NB4 (cell line): Measurements from ENCODE around the gene PAQR3.

ENCODE experiments used
- MYC ChIP-seq: IDR thresholded peaks from 2 replicates; pipeline ENCODE4 v1.6.1; 2011; ENCODE audit warnings: low read depth, low read length
- TF ChIP-seq, protein P1 (sequence below): IDR thresholded peaks from one replicate; pipeline ENCODE4 v1.5.1; 2012; ENCODE audit warnings: low read depth, low read length

DNA sequence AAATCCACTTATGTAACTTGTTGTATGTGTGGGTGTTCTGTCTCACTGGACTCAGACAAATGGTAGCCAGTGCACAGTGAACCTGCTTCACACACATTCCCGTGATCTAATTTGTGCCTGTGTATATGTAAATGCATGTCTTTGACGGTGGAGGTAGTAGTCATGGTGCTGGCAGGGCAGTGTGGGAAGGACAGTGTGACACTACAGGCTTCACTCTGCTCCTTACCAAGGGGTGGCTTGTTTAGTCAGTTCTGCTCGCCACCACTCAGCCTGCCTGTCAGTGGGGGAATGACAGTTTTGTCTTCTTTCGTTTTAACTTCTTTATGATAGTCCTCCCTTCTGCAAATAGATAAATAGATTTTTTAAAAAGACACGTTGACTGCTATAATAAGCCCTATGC lies 17.7 kb upstream of the PAQR3 start:
- TF ChIP-seq MYC: no peak
- TF ChIP-seq, protein P1, sequence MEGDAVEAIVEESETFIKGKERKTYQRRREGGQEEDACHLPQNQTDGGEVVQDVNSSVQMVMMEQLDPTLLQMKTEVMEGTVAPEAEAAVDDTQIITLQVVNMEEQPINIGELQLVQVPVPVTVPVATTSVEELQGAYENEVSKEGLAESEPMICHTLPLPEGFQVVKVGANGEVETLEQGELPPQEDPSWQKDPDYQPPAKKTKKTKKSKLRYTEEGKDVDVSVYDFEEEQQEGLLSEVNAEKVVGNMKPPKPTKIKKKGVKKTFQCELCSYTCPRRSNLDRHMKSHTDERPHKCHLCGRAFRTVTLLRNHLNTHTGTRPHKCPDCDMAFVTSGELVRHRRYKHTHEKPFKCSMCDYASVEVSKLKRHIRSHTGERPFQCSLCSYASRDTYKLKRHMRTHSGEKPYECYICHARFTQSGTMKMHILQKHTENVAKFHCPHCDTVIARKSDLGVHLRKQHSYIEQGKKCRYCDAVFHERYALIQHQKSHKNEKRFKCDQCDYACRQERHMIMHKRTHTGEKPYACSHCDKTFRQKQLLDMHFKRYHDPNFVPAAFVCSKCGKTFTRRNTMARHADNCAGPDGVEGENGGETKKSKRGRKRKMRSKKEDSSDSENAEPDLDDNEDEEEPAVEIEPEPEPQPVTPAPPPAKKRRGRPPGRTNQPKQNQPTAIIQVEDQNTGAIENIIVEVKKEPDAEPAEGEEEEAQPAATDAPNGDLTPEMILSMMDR: no peak
